Measurements from ENCODE around the gene VPS13D.
"Not testable (repeated sequence)": the region's sequence is repeated elsewhere in the genome, so short reads cannot be mapped to it uniquely, and the experiment has no call there.

Gene VPS13D

GRCh38 chr1:12197483-12197880, 32.3 kb upstream of the VPS13D start:
- no peak for DNase-seq

DNA sequence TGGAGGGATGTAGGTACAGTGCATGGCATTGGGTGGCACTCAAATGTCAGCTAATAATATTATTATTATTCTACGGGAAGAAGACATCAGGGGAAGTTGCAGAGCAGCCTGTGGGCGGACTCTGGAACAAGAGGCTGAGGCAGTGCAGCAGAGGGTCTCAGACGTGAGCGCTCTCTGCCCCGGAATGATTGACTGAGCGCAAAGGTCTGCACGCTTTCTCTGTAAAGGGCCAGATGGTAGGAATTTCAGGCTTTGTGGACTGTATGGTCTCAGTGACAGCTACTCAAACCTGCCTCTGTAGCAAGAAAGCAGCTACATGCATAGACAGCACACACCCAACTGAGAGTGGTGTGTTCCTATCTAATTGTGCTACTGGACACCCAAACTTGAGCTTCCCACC, 29.6 kb upstream of the VPS13D start:
- DNase-seq, result no peak

GRCh38 chr1:12201352-12202189, 28.3 kb upstream of the VPS13D start:
- DNase-seq, result no peak

- no peak for DNase-seq
Observed at GRCh38 chr1:12202190-12202497, 27.7 kb upstream of the VPS13D start.

DNA sequence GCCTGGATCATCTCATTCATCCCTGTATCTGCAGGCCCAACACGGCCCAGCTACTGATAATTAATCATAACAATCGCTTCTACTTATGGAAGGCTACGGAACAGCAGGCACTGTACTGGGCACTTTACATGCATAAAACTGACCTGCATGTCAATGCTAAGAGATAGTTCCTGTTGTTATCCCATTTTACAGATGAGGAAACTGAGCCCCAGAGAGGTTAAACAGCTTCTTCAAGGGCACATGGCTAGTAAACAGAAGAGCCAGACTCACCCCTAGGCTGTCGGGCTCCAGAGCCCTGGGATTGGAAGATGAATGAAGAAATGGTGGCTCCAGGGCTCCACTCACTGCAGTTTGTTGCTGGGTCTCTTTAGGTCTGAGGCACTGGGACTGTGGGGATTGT, 27.3 kb upstream of the VPS13D start:
- DNase-seq, result no peak

GRCh38 chr1:12203216-12204007, 26.4 kb upstream of the VPS13D start:
- DNase-seq, result no peak

- no peak for DNase-seq
Observed at GRCh38 chr1:12204140-12204539, 25.7 kb upstream of the VPS13D start.

DNA sequence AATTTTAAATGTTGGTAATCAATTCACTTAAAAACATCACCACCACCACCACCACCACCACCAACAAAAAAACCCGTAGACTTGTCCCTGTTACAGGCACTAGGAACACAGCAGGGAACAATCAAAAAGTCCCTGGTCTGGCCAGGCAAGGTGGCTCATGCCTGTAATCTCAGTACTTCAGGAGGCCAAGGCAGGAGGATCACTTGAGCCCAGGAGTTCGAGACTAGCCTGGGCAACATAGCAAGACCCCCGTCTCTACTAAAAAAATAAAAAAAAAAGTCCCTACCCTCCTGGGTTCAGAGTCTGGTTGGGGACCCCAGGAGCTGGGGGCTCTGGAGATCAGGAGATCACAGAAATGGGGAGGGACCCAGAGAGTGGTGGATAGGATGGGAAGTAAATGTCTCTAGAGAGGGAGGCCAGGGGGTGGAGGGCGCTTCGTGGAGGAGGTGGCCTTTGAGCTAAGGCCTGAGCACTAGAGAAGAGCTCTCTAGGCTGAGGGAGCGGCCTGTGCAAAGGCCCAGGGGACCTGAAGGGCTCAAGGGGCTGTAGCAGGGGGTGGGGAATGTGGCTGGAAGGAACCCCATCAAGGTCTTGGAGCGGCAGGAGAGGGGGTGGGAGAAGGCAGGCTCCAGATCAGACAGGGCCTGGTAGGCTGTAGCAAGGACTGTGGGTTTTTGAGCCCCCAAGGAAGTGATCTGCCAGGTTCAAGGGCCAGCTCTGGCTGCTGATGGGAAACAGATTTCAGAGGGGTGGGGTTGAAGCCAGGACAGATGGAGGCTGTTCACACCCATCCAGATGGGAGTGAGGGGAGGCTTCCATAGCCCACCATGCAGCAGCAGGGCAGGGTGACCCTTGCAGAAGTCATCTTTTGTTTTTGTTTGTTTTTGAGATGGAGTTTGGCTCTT, 24.8 kb upstream of the VPS13D start:
- no peak for DNase-seq

DNA sequence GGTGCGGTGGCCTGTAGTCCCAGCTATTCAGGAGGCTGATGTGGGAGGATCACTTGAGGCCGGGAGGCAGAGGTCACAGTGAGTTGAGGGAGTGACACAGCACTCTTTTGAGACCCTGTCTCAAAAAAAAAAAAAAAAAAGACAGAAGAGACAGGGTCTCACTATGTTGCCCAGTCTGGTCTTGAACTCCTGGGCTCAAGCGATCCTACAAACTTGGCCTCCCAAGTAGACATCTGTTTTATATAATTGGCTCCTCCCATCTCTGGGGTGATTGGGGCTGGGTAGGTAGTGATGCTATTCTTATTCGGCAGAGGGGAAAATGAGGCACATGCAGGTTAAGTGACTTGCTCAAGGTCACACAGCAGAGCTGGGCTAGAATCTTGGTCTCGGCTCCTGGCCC, 23.6 kb upstream of the VPS13D start:
- no peak for DNase-seq

GRCh38 chr1:12206792-12207424, 22.9 kb upstream of the VPS13D start:
- no peak for DNase-seq

- DNase-seq, result no peak
Observed at GRCh38 chr1:12208271-12208670, 21.6 kb upstream of the VPS13D start.

GRCh38 chr1:12208764-12209494, 20.9 kb upstream of the VPS13D start:
- DNase-seq, result peak; percentile 90

DNA sequence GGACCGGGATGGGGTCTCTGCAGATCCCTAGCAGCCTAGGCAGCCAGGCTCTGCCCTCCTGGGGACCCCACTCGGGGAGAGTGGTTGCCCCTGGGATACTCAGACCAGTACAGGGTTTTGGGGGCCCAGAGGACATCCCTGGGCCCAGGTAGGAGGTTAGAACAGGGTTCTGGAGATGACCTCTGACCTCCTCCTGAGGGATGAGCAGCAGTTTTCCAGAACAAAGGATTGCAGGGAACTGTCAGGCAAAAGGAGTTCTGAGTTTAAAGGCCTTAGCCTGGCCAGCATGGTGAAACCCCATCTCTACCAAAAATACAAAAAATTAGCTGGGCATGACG, 20.4 kb upstream of the VPS13D start:
- no peak for DNase-seq

DNA sequence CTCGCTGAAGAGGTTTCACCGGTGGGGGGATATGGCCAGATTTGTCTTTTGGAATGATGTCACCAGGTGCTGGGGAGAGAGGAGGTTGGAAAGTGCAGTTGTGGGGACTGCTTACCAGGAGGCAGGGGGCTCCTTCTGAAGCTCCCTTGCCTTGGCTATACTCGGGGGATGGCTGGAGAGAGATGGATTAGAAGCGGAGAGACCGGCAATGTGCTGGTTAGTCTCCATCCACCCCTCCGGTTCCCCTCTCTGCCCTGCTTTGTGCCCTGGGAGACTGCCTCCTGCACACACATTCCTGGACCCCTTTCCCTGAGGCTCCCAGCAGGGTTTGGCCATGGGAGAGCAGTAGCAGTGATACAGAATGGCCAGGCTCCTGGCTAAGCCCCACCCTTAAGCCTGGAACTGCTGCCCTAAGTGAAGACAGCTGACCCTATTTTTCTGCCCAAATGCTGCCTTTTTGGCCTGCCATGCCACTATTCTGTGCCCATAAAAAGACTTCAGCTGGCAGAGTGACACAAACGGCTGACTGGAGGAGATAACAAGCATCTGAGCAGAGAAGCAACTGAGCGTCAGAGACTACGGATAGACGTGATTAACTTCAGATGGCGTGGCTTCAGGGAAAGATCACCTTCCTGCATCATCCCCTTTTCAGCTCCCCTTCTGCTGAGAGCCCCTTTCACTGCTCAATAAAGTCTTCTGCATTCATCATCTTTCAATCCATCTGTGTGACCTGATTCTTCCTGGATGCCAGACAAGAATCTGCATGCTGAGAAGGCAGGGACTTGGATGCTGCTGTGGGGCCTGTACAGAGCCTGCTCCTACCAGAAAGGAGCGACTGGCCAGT, 14.5 kb upstream of the VPS13D start:
- no peak for DNase-seq

DNA sequence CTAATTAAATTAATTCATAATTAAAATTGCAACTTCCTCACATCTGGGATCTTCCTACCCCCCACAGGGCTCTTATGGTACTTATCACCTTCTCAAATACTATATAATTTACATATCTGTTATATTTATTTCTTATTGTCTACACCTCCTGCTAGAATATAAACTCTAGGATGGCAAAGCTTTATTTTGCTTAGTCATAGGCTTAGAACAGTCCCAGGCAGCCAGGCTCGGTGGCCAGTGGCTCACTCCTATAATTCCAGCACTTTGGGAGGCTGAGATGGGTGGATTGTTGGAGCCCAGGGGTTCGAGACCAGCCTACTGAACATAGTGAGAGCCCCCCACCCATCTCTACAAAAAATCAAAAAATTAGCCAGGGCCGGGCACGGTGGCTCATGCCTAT, 10.0 kb upstream of the VPS13D start:
- DNase-seq, result no peak

DNA sequence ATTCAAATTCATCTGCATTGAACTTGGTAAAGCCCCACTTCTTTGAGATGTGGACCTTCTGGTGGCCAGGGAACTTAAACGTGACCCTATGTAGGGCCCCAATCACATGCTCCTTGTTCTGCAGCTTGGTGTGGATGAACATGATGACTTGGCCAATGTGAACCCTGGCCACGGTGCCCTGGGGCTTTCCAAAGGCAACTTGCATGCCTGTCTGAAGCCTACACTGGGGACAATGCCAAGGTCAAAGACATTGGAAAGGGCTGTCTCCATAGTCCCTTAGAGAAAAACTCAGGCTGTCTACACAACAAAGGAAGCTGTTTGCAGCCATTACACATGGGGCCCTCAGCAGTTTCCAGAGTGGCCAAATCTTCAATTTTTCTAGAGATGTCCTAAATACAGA, 8.9 kb upstream of the VPS13D start:
- DNase-seq, result no peak

DNA sequence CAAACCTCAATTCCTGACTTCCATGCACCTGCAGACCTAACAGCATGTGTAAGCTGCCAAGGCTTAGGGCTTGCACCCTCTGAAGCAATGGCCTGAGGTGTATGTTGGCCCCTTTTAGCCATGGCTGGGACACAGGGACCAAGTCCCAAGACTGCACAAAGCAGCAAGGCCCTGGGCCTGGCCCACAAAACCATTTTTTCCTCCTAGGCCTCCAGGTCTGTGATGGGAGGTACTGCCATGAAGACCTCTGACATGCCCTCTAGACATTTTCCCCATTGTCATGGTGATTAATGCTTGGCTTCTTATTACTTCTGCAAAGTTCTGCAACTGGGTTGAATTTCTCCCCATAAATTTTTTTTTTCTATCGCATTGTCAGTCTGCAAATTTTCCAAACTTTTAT, 7.1 kb upstream of the VPS13D start:
- DNase-seq, result not testable (repeated sequence)

DNA sequence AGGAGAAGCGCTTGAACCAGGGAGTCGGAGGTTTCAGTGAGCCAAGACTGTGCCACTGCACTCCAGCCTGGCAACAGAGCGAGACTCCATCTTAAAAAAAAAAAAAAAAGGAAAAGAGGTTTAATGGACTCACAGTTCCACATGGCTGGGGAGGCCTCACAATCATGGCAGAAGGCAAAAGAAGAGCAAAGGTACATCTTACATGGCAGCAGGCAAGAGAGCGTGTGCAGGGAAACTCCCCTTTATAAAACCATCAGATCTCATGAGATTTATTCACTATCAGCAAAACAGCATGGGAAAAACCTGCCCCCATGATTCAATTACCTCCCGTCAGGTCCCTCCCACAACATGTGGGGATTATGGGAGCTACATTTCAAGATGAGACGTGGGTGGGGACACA, 5.7 kb upstream of the VPS13D start:
- not testable (repeated sequence) for DNase-seq

GRCh38 chr1:12228979-12229378, 851 bp upstream of the VPS13D start:
- DNase-seq, result no peak

DNA sequence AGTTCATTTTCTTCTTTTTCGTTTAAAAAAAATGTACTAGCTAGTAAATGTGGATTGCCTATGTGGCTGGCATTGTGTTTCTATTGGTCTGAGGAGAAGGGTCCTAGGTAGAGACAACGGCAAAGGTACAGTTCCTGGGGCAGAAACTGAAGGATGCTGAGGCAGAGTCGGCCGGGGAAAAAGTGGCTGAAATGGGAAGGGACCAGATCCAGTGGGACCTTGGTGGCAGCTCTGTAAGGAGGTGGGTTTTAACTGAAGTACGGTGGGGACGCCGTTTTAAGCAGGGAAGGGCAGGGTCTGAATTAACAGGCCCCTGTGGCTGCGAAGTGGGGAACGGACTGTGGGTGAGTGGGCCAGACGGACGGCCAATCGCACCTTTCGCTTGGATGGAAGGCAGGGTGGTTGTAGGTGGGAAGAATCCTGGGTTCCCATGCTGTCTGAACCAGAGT, 420 bp upstream of the VPS13D start:
- DNase-seq, result no peak
